Effector CD8-positive, alpha-beta T cell (primary cell): ENCODE measurements around the gene NXPE3.
"Not testable (repeated sequence)": the region's sequence is repeated elsewhere in the genome, so short reads cannot be mapped to it uniquely, and the experiment has no call there.

Experiments
- DNase-seq: peaks from one replicate; lab custom pipeline; 2025; lab: John Stamatoyannopoulos, UW

The NXPE3 gene

DNA sequence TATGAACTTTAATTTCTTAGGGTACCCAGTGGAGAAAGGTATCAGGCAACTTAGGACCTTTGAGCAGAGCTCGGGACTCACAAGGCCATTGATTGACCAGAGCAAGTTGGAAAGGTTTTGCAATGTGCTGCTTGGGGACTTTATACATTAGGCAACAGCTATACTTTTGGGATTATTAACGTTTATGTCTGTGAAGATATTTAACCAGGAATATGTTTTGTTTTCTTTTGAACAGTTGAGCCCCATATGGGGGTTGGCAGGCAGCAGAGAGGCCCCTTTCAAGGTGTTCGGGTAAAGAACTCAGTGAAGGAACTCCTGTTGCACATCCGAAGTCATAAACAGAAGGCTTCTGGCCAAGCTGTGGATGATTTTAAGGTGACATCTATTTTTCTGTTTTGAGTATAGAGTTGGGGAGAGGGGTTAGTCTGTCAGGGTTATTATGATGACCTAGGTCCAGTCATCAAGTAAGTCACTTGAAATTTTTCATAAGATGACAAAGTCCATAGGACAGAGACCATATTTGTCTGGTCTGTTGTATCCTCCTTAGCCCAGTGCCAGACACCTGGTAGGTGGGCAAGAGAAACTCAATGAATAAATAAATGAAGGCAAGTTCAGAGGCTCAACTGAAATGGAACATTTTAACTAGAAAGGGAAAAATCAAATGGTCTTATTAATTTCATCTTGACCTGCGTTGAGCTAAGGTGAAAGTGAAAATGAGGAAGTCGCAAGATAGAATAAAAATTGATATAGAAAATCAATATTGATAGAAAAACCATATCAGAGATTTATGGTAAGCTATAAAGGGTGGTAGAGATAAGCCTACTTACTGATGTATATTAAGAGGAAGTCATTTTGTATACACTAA lies 73.1 kb downstream of the NXPE3 start:
- no peak for DNase-seq

DNA sequence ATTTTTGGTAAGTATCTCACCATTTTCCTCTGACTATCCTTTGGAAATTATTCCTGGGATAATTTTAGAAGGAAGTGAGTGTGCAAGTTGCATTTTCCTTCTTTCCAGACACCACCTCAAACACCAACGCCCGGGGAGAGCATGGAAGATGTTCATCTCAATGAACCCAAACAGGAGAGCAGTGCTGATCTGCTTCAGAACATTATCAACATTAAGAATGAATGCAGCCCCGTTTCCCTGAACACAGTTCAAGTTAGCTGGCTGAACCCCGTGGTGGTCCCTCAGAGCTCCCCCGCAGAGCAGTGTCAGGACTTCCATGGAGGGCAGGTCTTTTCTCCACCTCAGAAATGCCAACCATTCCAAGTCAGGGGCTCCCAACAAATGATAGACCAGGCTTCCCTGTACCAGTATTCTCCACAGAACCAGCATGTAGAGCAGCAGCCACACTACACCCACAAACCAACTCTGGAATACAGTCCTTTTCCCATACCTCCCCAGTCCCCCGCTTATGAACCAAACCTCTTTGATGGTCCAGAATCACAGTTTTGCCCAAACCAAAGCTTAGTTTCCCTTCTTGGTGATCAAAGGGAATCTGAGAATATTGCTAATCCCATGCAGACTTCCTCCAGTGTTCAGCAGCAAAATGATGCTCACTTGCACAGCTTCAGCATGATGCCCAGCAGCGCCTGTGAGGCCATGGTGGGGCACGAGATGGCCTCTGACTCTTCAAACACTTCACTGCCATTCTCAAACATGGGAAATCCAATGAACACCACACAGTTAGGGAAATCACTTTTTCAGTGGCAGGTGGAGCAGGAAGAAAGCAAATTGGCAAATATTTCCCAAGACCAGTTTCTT lies 74.2 kb downstream of the NXPE3 start:
- DNase-seq: no peak

DNA sequence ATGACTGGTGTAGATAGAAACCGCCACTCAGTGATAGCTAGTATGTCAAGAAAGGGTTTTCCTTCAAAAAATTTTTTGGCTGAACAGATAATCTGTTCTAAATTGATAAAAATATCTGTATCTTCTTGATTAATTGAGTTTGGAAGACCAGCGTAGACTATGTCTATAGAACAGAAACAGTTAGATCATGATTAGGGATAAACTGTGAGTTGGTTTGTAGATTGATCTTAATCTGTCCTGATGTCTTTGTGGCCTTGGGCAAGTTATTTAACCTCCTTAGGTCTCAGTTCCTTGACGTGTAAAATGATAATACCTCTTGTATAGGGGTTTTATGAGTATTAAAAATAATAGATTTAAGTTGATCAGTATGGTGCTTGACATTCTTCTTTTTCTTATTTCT lies 75.0 kb downstream of the NXPE3 start:
- DNase-seq: no peak

DNA sequence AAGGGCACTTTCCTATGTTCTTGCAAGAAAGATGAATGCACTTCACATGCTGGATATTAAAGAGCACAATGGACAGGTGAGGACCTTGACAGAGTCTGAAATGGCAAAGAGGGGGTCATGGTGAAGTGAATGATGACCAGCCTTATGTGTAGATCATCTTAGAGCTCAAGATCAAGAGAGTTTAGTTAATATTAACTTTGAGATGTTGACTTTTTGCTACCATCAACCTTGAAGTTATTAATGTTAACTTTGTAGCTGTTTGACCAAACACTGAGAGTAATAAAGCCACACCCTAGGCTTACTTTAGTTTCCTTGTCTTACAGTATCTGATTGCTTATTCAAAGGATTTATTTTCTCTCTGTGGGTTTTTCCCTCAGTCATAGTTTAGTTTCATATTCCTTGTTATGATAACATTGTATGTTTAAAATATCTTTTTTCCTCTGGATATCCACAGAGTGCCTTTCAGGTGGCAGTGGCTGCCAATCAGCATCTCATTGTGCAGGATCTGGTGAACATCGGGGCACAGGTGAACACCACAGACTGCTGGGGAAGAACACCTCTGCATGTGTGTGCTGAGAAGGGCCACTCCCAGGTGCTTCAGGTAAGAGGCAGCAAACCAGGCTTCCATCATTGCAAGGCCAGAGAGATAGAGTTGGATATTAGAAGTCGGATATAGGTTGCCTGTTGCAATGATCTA lies 75.7 kb downstream of the NXPE3 start:
- DNase-seq: no peak

DNA sequence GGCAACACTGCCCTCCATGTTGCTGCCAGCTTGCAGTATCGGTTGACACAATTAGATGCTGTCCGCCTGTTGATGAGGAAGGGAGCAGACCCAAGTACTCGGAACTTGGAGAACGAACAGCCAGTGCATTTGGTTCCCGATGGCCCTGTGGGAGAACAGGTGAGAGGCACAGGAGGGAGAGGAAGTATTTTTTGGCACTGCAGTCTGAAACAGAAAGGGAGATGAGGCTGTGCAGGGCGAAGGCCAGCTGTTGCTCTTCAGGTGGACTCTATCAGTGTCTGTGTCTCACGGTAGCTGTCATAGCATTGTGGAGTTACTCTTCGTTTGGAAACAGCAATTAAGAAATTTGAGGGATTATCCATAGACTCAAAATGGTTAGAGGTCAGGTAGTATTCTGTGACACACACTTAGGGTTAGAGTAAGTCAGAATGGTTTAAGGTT lies 78.3 kb downstream of the NXPE3 start:
- no peak for DNase-seq

DNA sequence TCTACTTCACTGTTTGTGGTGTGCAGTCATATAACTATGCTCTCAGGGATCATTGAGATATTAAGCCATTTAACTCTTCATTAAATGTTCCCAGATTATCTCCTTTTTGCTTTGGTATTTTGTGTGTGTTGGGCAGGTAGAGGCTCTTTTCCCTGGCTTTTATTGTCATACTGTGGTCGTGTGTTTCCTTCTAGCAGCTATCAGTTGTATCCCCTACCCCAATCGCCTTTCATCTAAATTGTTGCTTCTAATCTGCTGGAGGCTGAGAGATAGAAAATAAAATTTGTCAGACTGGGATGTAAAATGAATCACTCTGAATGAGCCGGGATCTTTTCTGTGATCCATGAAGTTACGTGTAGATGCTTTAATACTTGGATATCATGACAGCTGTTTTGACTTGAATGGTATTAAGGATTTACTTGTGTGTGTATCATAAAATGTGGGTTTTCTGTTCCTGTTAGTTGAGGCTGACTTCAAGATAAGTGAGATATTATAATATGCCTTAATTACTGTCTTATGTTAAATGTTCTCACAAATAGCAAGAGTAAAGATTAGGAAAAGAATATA lies 79.5 kb downstream of the NXPE3 start:
- no peak for DNase-seq

DNA sequence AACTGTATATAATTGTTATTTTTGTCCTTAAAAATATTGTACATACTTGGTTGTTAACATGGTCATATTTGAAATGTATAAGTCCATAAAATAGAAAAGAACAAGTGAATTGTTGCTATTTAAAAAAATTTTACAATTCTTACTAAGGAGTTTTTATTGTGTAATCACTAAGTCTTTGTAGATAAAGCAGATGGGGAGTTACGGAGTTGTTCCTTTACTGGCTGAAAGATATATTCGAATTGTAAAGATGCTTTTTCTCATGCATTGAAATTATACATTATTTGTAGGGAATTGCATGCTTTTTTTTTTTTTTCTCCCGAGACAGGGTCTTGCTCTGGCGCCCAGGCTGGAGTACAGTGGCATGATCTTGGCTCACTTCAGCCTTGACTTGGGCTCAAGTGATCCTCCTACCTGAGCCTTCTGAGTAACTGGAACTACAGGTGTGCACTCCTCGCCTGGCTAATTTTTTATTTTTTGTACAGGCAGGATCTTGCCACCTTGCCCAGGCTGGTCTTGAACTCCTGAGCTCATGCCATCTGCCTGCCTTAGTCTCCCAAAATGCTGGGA lies 81.0 kb downstream of the NXPE3 start:
- no peak for DNase-seq

DNA sequence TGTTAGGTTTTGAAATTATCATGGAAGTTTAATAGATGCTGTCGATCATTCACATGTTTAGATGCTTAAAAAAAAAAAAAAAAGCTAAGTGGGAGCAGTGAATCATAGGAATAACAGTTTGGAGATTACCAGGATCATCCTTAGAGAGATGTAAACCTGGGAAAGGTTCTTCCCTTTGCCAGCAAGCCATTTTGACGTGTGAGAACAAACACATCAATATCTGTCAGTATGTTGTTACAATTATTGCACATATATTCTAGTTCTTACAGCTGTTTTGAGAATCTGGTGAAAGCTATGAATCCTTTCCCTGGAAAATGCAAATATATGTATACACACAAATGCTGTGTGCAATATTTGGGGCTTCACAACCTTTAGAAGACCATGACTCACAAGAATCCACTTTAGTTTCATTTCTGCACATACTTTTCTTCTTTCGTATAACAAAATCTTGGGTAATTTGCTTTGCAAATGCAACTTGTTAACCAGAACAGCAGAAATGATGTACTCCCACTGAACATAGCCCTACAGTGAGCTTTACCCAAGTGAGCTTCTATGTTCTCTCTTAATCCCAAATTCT lies 82.3 kb downstream of the NXPE3 start:
- DNase-seq: no peak

- DNase-seq: no peak
Observed at GRCh38 chr3:101861789-101862415, 82.9 kb downstream of the NXPE3 start.

DNA sequence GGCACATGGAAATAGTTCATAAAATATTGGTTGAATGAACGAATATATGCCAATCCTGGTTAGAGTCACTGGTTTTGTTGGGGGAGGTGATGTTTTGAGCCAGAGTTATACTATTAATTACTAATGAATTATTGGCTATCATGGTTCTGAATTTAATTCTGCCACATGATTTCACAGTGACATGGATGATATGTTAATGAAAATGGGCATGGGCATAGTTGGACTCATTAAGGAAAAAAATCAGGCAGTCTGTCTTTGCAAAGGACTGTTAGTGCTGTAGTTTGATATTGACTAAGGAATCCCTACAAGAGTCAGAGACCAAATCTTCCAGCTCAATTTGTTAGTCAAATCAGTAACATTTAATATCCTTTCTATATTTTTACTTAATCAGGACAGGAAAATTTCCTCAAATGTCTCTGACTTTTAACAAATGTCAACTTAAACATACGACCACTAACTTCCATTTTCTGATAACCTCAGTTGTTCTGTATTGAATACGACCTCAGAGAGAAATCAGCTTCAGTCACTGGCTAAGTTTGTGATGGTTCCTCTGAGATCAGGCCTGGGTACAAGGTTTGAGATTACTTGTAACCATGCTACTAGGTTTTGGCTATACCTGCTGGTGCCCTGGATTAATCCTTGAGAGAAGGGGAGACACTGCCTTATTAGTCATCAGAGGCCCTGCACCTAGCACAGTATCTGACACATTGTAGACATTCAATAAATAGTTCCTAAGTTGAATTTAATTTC lies 83.6 kb downstream of the NXPE3 start:
- DNase-seq: no peak

GRCh38 chr3:101864926-101865325 lies 85.9 kb downstream of the NXPE3 start:
- not testable (repeated sequence) for DNase-seq

GRCh38 chr3:101865751-101866509 lies 86.9 kb downstream of the NXPE3 start:
- no peak for DNase-seq

DNA sequence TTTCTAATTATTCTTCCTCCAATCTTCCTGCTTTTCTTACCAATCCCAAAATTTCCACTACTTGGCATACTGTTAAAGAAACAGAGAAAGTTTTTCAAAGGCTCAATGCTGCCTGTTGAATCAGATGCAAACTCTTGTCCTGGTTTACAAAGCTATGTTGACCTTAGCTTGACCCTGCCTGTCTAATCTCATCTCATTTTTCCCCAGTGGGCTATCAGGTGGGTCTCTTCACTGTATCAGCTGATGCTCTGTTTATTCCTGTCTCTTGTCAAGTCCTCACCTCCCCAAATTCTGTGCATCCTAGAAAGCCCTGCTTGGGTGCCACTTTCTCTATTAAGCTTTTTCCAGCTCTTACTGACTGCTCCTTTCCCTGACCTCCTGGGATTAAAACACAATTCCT lies 88.5 kb downstream of the NXPE3 start:
- no peak for DNase-seq

- DNase-seq: no peak
Observed at GRCh38 chr3:101867996-101868395, 89.0 kb downstream of the NXPE3 start.

GRCh38 chr3:101868534-101869464 lies 89.8 kb downstream of the NXPE3 start:
- no peak for DNase-seq

DNA sequence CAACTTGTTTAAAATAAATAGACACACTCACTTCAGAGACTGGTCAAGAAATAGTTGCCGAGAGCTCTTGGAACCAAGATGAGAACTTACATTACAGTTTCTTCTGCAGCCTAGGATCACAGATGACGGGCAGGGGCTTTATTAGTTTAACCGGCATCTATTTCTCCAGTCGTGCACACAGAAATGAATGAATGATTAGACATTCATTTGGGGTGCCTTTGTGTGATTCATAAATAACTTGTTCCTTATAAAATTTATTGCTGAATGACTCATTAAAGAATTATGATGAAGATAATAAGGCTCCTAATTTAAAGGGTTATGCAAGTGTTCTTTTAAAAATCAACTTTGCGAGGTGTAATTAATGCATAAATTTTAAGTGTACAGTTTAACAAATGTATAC lies 91.1 kb downstream of the NXPE3 start:
- DNase-seq: no peak

DNA sequence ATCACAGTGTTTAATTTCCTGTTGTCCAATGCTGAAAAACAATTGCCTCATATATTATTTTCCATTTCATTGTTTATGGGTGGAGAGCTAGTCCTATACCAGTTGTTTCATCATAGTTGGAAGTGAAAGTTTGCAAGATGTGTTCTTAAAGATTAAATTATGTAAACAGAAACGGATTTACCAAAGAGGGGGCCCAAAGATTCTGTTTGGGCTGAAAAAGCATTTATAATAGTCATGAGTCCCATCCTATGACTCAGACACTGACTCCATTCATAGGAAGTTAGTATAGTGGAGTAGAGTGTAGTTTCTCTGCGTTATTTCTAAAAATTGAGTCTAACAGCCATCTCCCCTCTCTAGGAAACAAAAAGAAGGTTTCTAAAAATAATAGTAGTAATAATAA lies 94.6 kb downstream of the NXPE3 start:
- DNase-seq: no peak

- no peak for DNase-seq
Observed at GRCh38 chr3:101876142-101876541, 97.1 kb downstream of the NXPE3 start.
